ENCODE data around the gene TTC12. TPM values are rescaled to one million over a fixed set of nuclear protein-coding genes. Genes with fewer than 3 reads are reported as not detected.

The TTC12 gene
- total RNA-seq, 1 experiment from 2014 or later = 7.6 TPM

- Mint-ChIP-seq H3K36me3 (no peaks in the 10 kb centered on the region), H3K9me3 (no peaks in the 10 kb centered on the region), H3K27me3 (ENCODE audit: low read depth) (no peaks in the 10 kb centered on the region), H3K4me1 (peaks cover 20% of the 10 kb centered on the region), H3K27ac (no peak overlapping the region), H3K4me3 (no peak overlapping the region)
- ATAC-seq = no peak
- DNase-seq (ENCODE audit: low spot score) = no peak
- TF ChIP-seq ZBTB21 (CRISPR knock-in tag; IDR thresholded peaks at IDR 0.05; ENCODE audit: borderline replicate concordance) (no peak), MXD4 (CRISPR knock-in tag; IDR thresholded peaks at IDR 0.05; ENCODE audit: borderline replicate concordance) (no peak), ZBTB43 (CRISPR knock-in tag; IDR thresholded peaks at IDR 0.05) (no peak), EMX1 (CRISPR knock-in tag; IDR thresholded peaks at IDR 0.05) (no peak), CDX4 (CRISPR knock-in tag; IDR thresholded peaks at IDR 0.05; ENCODE audit: borderline replicate concordance) (no peak), FOXK1 (CRISPR knock-in tag; IDR thresholded peaks at IDR 0.05) (no peak), ZNF317 (CRISPR knock-in tag; IDR thresholded peaks at IDR 0.05; ENCODE audit: borderline replicate concordance, low read depth) (no peak), MAX (CRISPR knock-in tag; IDR thresholded peaks at IDR 0.05) (no peak), IRF2 (CRISPR knock-in tag; IDR thresholded peaks at IDR 0.05; ENCODE audit: borderline replicate concordance, low read depth) (no peak), ESRRA (CRISPR knock-in tag; IDR thresholded peaks at IDR 0.05; ENCODE audit: borderline replicate concordance) (no peak), SOX15 (CRISPR knock-in tag; IDR thresholded peaks at IDR 0.05) (no peak), ZNF263 (CRISPR knock-in tag; IDR thresholded peaks at IDR 0.05; ENCODE audit: low read depth) (no peak), CREM (CRISPR knock-in tag; IDR thresholded peaks at IDR 0.05) (no peak)
- CTCF ChIA-PET = interaction anchor here (1.8 kb wide), 1 partner anchor 171 kb away, joined by 6 read pairs; no protein-coding TSS in a partner anchor
- POLR2A ChIA-PET = interaction anchor here (0.7 kb wide), 1 partner anchor 439 kb away, joined by 3 read pairs; no protein-coding TSS in a partner anchor
Observed at GRCh38 chr11:113369411-113369810, 55.0 kb downstream of the TTC12 start.

- CTCF ChIA-PET = interaction anchor here (1.8 kb wide), 1 partner anchor 170 kb away, joined by 6 read pairs; no protein-coding TSS in a partner anchor
- Mint-ChIP-seq H3K4me1 (peaks cover 20% of the 10 kb centered on the region), H3K36me3 (no peaks in the 10 kb centered on the region), H3K27ac (no peak overlapping the region), H3K4me3 (no peak overlapping the region), H3K27me3 (ENCODE audit: low read depth) (no peaks in the 10 kb centered on the region), H3K9me3 (peaks cover 3% of the 10 kb centered on the region)
- ATAC-seq (no peak), DNase-seq (ENCODE audit: low spot score) (no peak)
- POLR2A ChIA-PET = no interaction called here
- no peak for TF ChIP-seq HMGA2 (CRISPR knock-in tag; IDR thresholded peaks at IDR 0.05)
- TF ChIP-seq TCF7 (CRISPR knock-in tag; IDR thresholded peaks at IDR 0.05; ENCODE audit: low read depth) = no peak
- TF ChIP-seq ZNF219 (CRISPR knock-in tag; IDR thresholded peaks at IDR 0.05; ENCODE audit: borderline replicate concordance) = no peak
- TF ChIP-seq USF1 (CRISPR knock-in tag; IDR thresholded peaks at IDR 0.05) = no peak
- no peak for TF ChIP-seq MLX (CRISPR knock-in tag; IDR thresholded peaks at IDR 0.05)
- TF ChIP-seq PREB (CRISPR knock-in tag; IDR thresholded peaks at IDR 0.05; ENCODE audit: borderline replicate concordance) = no peak
- TF ChIP-seq ZNF281 (CRISPR knock-in tag; IDR thresholded peaks at IDR 0.05) = no peak
- no peak for TF ChIP-seq ATF2 (CRISPR knock-in tag; IDR thresholded peaks at IDR 0.05; ENCODE audit: borderline replicate concordance, low read depth)
- no peak for TF ChIP-seq IRF1 (CRISPR knock-in tag; IDR thresholded peaks at IDR 0.05)
- TF ChIP-seq KAT7 (CRISPR knock-in tag; IDR thresholded peaks at IDR 0.05; ENCODE audit: borderline replicate concordance) = no peak
- TF ChIP-seq FOXK1 (CRISPR knock-in tag; IDR thresholded peaks at IDR 0.05) = no peak
- TF ChIP-seq ATF1 (CRISPR knock-in tag; IDR thresholded peaks at IDR 0.05) = no peak
- TF ChIP-seq ZNF121 (CRISPR knock-in tag; IDR thresholded peaks at IDR 0.05) = no peak
- TF ChIP-seq TP53 (CRISPR knock-in tag; IDR thresholded peaks at IDR 0.05) = no peak
- no peak for TF ChIP-seq ZNF138 (CRISPR knock-in tag; conservative IDR thresholded peaks at IDR 0.05)
Observed at GRCh38 chr11:113370634-113371033, 56.3 kb downstream of the TTC12 start.
